Measurements from ENCODE around the gene TRIP11.

- TF ChIP-seq CTCF (IDR thresholded peaks at IDR 0.05) (no peak), POLR2A (IDR thresholded peaks at IDR 0.05) (no peak), POLR2AphosphoS5 (IDR thresholded peaks at IDR 0.05) (no peak)
These were observed 78.3 kb downstream of the TRIP11 start for GRCh38 chr14:91961297-91962220.

All from breast epithelium (tissue), 3 donors.